PFSK-1 (cell line): ENCODE measurements around the gene MBD5.

Experiments used
- FOXP2 ChIP-seq: optimal IDR thresholded peaks from 2 replicates; pipeline ENCODE3; 2011; ENCODE audit warnings: borderline replicate concordance, control low read depth, inconsistent platforms; ENCODE audit not compliant: insufficient read depth; ENCODE audit errors: extremely low read length, extremely low read depth
- POLR2AphosphoS5 ChIP-seq: IDR thresholded peaks from 2 replicates; pipeline ENCODE4 v1.6.1; 2012; ENCODE audit warnings: low read depth, mild to moderate bottlenecking, control low read depth, low read length, moderate library complexity
- REST ChIP-seq, 2 experiments: IDR thresholded peaks; 2 replicates each; pipeline versions ENCODE4 v1.6.1 to v1.8.0; 2011 to 2012; ENCODE audit warnings: low read depth in 2 of 2, low read length in 2 of 2, control low read depth in 1 of 2, inconsistent platforms in 1 of 2, mild to moderate bottlenecking in 1 of 2, moderate library complexity in 1 of 2; ENCODE audit not compliant: insufficient read depth in 1 of 2
- SIN3A ChIP-seq: IDR thresholded peaks from 2 replicates; pipeline ENCODE4 v1.6.1; 2012; ENCODE audit warnings: mild to moderate bottlenecking, low read length, moderate library complexity, borderline replicate concordance; ENCODE audit not compliant: insufficient read depth
- TAF1 ChIP-seq: IDR thresholded peaks from 2 replicates; pipeline ENCODE4 v1.6.1; 2012; ENCODE audit warnings: low read length, control low read depth, borderline replicate concordance; ENCODE audit not compliant: insufficient read depth

MBD5 gene

GRCh38 chr2:148342086-148342485 lies 321.2 kb downstream of the MBD5 start:
- TF ChIP-seq SIN3A (no peak), POLR2AphosphoS5 (no peak), REST (IDR thresholded peaks at IDR 0.05; ENCODE audit: insufficient read depth in 1 of 2, low read depth in 2 of 2, low read length in 2 of 2) (no peak), TAF1 (no peak), FOXP2 (no peak)

- TF ChIP-seq SIN3A (no peak), FOXP2 (no peak), TAF1 (no peak), POLR2AphosphoS5 (no peak), REST (IDR thresholded peaks at IDR 0.05; ENCODE audit: insufficient read depth in 1 of 2, low read depth in 2 of 2, low read length in 2 of 2) (no peak)
Observed at GRCh38 chr2:148350199-148350598, 329.3 kb downstream of the MBD5 start.

GRCh38 chr2:148351437-148352143 lies 330.7 kb downstream of the MBD5 start:
- TF ChIP-seq REST (IDR thresholded peaks at IDR 0.05; ENCODE audit: insufficient read depth in 1 of 2, low read depth in 2 of 2, low read length in 2 of 2) = no peak
- TF ChIP-seq TAF1 = no peak
- TF ChIP-seq SIN3A = no peak
- TF ChIP-seq POLR2AphosphoS5 = no peak
- no peak for TF ChIP-seq FOXP2

DNA sequence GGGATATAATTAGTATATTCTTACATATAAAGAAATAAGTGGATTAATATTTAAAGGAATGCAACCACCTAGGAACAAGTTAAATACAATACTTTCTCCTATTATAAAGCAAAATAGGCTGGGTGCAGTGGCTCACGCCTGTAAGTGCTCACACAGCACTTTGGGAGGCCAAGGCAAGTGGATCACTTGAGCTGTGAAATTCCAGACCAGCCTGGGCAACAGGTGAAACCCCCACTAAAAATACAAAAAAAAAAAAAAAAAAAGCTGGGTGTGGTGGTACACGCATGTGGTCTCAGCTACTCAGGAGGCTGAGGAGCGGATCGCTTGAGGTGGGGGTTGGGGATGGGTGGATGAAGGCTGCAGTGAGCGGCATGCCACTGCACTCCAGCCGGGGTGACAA lies 337.5 kb downstream of the MBD5 start:
- TF ChIP-seq REST (IDR thresholded peaks at IDR 0.05; ENCODE audit: insufficient read depth in 1 of 2, low read depth in 2 of 2, low read length in 2 of 2) (no peak), TAF1 (no peak), POLR2AphosphoS5 (no peak), FOXP2 (no peak), SIN3A (no peak)

- TF ChIP-seq POLR2AphosphoS5 = no peak
- TF ChIP-seq FOXP2 = no peak
- no peak for TF ChIP-seq TAF1
- TF ChIP-seq REST (IDR thresholded peaks at IDR 0.05; ENCODE audit: insufficient read depth in 1 of 2, low read depth in 2 of 2, low read length in 2 of 2) = no peak
- no peak for TF ChIP-seq SIN3A
Observed at GRCh38 chr2:148360662-148361061, 339.8 kb downstream of the MBD5 start.
